Effector memory CD4-positive, alpha-beta T cell (primary cell): ENCODE data around the gene ZNF425.

ENCODE experiments used
- DNase-seq, 3 donors: peaks; one replicate each; pipeline ENCODE4 v3.0.0-alpha.2; 2020
- H3K27ac ChIP-seq: 2 replicates; pipeline ENCODE4 v1.7.0; 2013; ENCODE audit warnings: mild to moderate bottlenecking, low read length, moderate library complexity; ENCODE audit not compliant: insufficient read depth, poor library complexity, severe bottlenecking
- H3K27me3 ChIP-seq: replicated peaks from 2 replicates; pipeline ENCODE4 v1.7.0; 2013; ENCODE audit warnings: mild to moderate bottlenecking, low read length; ENCODE audit not compliant: insufficient read depth, control insufficient read depth, poor library complexity, severe bottlenecking
- H3K36me3 ChIP-seq: 2 replicates; pipeline ENCODE4 v1.7.0; 2013; ENCODE audit warnings: mild to moderate bottlenecking, low read length, moderate library complexity; ENCODE audit not compliant: control insufficient read depth, insufficient read depth
- H3K4me1 ChIP-seq: 2 replicates; pipeline ENCODE4 v1.7.0; 2013; ENCODE audit warnings: low read length, mild to moderate bottlenecking; ENCODE audit not compliant: control insufficient read depth, insufficient read depth, poor library complexity, severe bottlenecking
- H3K4me3 ChIP-seq: 2 replicates; pipeline ENCODE4 v1.7.0; 2013; ENCODE audit warnings: low read length, low read depth, mild to moderate bottlenecking; ENCODE audit not compliant: insufficient read depth, poor library complexity, severe bottlenecking
- H3K9me3 ChIP-seq: 2 replicates; pipeline ENCODE4 v1.7.0; 2013; ENCODE audit warnings: mild to moderate bottlenecking, low read length, moderate library complexity; ENCODE audit not compliant: control insufficient read depth

Gene ZNF425

DNA sequence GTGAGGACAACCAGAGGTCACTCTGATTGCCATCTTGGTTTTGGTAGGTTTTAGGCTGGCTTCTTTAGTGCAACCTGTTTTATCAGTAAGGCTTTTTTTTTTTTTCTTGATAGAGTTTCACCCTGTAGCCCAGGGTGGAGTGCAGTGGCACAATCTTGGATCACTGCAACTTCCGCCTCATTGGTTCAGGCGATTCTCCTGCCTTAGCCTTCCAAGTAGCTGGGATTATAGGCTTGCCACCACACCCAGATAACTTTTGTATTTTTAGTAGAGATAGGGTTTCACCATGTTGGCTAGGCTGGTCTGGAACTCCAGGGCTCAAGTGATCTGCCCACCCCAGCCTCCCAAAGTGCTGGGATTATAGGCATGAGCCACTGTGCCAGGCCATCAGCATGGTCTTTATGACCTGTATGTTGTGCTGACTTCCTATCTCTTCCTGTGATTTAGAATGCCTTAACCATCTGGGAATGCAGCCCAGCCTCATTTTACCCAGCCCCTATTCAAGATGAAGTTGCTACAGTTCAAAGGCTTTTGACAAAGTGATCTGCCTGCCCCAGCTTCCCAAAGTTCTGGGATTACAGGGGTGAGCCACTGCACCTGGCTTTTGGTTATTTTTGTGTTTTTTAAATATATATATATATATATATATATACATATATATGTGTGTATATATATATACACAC is 7.0 kb upstream of the ZNF425 start:
- no peak overlapping the region for H3K27ac ChIP-seq
- H3K4me3 ChIP-seq: no peak overlapping the region
- no peaks in the 10 kb centered on the region for H3K4me1 ChIP-seq
- H3K36me3 ChIP-seq: peaks cover 9% of the 10 kb centered on the region
- DNase-seq: no peak
- no peaks in the 10 kb centered on the region for H3K27me3 ChIP-seq
- H3K9me3 ChIP-seq: peaks cover 7% of the 10 kb centered on the region

DNA sequence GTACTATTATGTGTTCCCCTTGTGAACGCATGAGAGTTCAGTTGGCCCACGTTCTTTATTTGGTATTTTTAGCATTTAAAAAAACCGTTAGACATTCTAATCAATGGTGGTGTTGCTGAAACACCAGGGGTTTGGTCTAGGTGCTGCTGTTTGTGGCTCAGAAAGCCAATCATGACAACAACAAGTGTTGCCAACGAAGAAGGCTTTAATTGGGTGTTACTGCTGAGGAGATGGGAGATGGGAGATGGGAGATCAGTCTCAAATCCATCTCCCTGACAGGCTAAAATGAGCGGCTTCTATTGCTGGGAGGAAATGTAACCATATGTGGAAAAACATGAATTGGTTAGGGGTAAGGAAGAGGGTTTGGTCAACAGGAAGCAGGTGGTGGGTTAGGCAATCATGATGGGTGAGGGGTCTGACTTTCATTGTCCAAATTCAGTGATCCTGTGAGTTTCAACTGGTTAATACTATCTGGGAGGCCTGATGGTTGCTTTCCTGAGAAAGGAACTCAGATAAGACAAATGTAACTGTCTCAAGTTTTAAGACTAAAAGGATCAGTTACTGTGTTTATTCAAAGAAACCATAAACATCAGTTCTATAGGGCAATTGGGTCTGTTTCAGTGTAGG is 4.6 kb upstream of the ZNF425 start:
- H3K27me3 ChIP-seq: no peaks in the 10 kb centered on the region
- H3K9me3 ChIP-seq: peaks cover 7% of the 10 kb centered on the region
- H3K4me1 ChIP-seq: peaks cover 3% of the 10 kb centered on the region
- no peak for DNase-seq
- H3K27ac ChIP-seq: no peak overlapping the region
- H3K36me3 ChIP-seq: peaks cover 9% of the 10 kb centered on the region
- H3K4me3 ChIP-seq: no peak overlapping the region

DNA sequence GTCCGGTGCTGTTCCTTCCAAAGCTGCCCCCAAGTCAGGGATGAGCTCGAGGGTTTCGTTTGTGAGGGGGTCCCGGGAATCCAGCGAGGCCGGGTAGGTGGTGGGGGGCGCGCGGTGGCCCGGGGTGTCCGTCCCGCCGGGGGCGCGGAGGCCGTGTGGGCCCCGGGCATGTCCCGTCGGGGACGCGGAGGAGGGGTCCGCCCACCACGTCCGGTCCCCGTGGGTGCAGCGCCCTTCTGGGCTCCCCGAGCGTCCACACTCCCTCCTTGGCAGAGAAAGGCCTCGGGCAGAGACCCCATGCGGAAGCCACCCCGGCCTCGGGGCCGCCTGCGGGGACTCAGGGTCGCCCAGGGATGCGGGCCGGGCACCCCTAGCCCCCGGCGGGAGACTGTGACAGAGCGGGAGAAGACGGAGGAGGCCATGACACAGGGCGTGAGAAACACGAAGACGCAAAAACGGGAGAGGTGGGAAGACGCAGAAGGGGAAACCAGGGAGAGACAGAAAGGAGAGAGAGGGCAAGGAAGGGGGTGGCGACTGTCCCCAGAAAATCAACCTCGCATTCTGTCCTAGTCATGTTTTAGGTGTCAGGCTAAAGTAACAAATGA is 640 bp upstream of the ZNF425 start:
- DNase-seq: peak in 2 of 3 donors; percentile 27 to 37
- H3K27me3 ChIP-seq: no peaks in the 10 kb centered on the region
- H3K9me3 ChIP-seq: peaks cover 7% of the 10 kb centered on the region
- peaks cover 9% of the 10 kb centered on the region for H3K36me3 ChIP-seq
- peaks cover 10% of the 10 kb centered on the region for H3K4me1 ChIP-seq
- peak overlapping the region; percentile 87 for H3K4me3 ChIP-seq
- peak overlapping the region; percentile 90 for H3K27ac ChIP-seq

DNA sequence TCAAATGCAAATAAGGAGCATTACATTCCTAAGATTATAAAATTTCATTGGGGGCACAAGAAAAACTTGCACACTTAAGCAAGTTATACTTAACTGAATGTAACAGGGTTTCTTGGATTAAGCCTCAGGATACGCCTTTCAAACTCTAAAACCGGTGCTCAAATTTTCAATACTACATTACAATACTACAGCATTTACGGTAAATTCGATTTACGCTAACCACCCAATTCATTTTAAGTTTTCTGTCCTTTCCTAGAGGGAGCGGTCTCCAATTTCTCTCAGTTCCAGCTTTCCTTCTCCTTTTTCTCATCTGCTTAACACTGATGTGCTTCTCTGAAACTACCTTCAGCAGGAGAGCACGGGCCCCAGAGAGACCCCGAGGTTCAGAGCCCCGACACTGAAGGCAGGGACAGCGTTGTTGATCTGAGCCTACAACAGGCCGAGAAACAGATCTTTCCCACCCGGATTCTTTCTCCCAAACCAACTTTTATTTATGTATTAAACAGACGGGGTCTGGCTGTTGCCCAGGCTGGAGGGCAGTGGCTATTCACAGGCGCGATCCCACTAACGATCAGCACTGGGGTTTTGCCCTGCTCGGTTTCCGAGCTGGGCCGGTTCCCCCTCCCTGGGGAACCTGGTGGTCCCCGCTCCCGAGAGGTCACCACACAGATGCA is 798 bp downstream of the ZNF425 start:
- no peak for DNase-seq
- peaks cover under 1% of the 10 kb centered on the region for H3K9me3 ChIP-seq
- H3K27ac ChIP-seq: peak overlapping the region; percentile 90
- H3K4me1 ChIP-seq: peaks cover 10% of the 10 kb centered on the region
- H3K27me3 ChIP-seq: no peaks in the 10 kb centered on the region
- H3K4me3 ChIP-seq: peak overlapping the region; percentile 87
- H3K36me3 ChIP-seq: no peaks in the 10 kb centered on the region

DNA sequence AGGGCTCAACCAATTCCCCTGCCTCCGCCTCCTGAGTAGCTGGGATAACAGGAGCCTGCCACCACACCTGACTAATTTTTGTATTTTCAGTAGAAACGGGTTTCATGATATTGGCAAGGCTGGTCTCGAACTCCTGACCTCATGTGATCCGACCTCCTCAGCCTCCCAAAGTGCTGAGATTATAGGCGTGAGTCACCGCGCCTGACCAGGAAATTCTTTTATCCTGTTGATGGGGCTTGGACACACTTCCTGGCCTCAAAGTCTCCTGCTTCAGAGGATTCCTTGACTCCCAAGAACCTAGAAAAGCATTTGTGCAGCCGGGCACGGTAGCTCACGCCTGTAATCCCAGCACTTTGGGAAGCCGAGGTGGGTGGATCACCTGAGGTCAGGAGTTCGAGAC is 16.2 kb downstream of the ZNF425 start:
- Histone ChIP-seq H3K4me3 (no peak overlapping the region), H3K36me3 (no peaks in the 10 kb centered on the region), H3K27me3 (no peaks in the 10 kb centered on the region), H3K9me3 (no peaks in the 10 kb centered on the region), H3K27ac (no peak overlapping the region), H3K4me1 (no peaks in the 10 kb centered on the region)
- no peak for DNase-seq

DNA sequence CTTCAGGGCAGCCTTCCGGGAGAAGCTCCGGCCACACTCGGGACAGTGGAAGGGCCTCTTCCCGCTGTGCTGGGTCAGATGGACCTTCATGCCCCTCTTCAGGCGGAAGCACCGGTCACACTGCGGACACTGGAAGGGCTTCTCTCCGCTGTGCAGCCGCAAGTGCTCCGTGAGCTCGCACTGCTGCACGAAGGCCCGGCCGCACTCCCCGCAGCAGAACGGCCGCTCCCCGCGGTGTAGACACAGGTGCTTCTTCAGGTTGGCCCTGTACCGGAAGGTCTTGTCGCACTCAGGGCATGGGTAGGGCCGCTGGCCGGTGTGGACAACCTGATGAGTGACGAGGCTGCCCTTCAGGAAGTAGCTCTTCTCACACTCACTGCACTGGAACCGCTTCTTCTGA is 21.4 kb downstream of the ZNF425 start:
- Histone ChIP-seq H3K4me1 (no peaks in the 10 kb centered on the region), H3K4me3 (no peak overlapping the region), H3K9me3 (no peaks in the 10 kb centered on the region), H3K27ac (no peak overlapping the region), H3K27me3 (no peaks in the 10 kb centered on the region), H3K36me3 (no peaks in the 10 kb centered on the region)
- no peak for DNase-seq

DNA sequence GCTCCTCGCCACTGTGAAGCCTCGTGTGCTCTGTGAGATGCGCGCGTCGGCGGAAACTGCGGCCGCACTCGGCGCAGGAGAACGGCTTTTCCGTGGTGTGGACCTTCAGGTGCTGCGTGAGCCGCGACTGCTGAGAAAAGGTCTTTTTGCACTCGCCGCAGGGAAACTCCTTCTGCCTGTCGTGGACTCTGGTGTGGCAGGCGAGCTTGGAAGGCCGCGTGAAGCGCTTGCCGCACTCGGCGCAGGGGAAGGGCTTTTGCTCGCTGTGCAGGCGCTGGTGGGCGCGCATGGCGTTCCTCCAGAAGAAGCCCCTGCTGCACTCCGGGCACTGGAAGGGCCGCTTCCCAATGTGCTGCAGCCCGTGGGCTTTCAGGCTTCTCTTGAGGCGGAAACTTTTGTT is 21.9 kb downstream of the ZNF425 start:
- no peak overlapping the region for H3K4me3 ChIP-seq
- H3K27me3 ChIP-seq: no peaks in the 10 kb centered on the region
- H3K36me3 ChIP-seq: no peaks in the 10 kb centered on the region
- DNase-seq: no peak
- no peak overlapping the region for H3K27ac ChIP-seq
- no peaks in the 10 kb centered on the region for H3K9me3 ChIP-seq
- no peaks in the 10 kb centered on the region for H3K4me1 ChIP-seq

DNA sequence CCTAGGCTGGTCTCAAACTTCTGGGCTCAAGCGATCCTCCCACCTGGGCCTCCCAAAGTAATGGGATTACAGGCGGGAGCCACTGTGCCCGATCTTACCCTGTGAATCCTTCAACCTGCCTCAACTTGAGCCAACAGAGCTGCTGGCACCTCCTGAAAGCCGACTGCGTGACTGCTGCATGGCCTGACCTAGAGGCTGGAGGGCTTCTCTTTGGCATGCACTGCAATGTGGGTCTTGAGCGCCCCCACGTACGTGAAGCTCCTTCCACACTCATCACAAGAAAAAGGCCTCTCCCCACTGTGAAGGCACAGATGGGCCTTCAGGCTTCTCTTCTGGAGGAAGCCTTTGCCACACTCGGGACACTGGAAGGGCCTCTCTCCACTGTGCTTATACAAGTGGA is 22.7 kb downstream of the ZNF425 start:
- no peaks in the 10 kb centered on the region for H3K9me3 ChIP-seq
- no peak overlapping the region for H3K4me3 ChIP-seq
- no peaks in the 10 kb centered on the region for H3K4me1 ChIP-seq
- no peaks in the 10 kb centered on the region for H3K27me3 ChIP-seq
- no peak for DNase-seq
- no peak overlapping the region for H3K27ac ChIP-seq
- no peaks in the 10 kb centered on the region for H3K36me3 ChIP-seq

DNA sequence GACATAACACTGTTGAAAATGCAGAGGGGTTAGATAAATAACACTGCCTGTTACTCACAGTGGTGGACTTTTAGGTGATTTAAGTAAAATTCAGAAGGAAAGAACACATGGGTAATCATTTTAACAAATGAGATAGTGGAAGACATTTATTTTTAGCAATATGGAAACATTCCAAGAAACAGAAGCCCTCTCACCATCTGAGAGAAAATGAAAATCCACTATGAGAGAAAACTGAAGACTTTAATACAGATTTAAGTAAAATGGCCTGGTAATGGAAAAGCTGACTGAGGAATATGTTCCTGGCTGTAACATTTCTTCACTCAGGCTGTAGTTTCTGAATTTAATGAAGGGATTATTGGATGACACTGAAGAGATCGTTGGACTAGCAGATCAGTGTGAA is 23.5 kb downstream of the ZNF425 start:
- Histone ChIP-seq H3K4me1 (no peaks in the 10 kb centered on the region), H3K27ac (no peak overlapping the region), H3K27me3 (no peaks in the 10 kb centered on the region), H3K9me3 (no peaks in the 10 kb centered on the region), H3K4me3 (no peak overlapping the region), H3K36me3 (no peaks in the 10 kb centered on the region)
- no peak for DNase-seq

DNA sequence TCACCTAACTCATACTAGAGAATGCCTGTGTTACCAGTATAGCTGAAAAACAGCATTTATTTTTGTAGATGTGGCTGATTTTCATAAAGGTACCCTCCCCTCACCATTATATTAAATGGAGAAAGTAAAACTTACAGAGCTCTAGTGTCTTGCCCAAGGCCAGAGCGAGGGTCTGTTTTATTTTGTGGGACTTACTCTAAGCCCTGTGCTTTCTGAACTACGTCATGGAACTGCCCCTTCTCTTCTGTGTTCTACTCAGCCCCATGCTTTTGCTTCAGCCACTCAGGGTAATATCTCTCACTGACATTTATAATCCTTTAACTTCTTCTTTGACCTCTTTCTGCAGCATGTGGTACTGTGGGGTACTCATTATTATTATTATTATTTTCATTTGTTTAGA is 25.3 kb downstream of the ZNF425 start:
- no peak overlapping the region for H3K27ac ChIP-seq
- no peaks in the 10 kb centered on the region for H3K4me1 ChIP-seq
- no peaks in the 10 kb centered on the region for H3K9me3 ChIP-seq
- no peak overlapping the region for H3K4me3 ChIP-seq
- no peak for DNase-seq
- no peaks in the 10 kb centered on the region for H3K27me3 ChIP-seq
- H3K36me3 ChIP-seq: no peaks in the 10 kb centered on the region
